Head of caudate nucleus (tissue), 42 donors: ENCODE results near the gene COPS7B.
A peak's percentile ranks its signal among the peaks of the same experiment; 100 is the strongest.

Experiments
- DNase-seq, 42 donors: peaks; one replicate each; pipeline versions ENCODE4 v3.0.0 to v3.0.0-alpha.2; 2020 to 2021; ENCODE audit warnings: mixed read lengths in 7 of 42
- intact Hi-C: fragments of 100-400 bp; cut with DNase I; formaldehyde crosslinking; loops from one replicate; pipeline ENCODE4 v1.15.0; 2022

Gene COPS7B

DNA sequence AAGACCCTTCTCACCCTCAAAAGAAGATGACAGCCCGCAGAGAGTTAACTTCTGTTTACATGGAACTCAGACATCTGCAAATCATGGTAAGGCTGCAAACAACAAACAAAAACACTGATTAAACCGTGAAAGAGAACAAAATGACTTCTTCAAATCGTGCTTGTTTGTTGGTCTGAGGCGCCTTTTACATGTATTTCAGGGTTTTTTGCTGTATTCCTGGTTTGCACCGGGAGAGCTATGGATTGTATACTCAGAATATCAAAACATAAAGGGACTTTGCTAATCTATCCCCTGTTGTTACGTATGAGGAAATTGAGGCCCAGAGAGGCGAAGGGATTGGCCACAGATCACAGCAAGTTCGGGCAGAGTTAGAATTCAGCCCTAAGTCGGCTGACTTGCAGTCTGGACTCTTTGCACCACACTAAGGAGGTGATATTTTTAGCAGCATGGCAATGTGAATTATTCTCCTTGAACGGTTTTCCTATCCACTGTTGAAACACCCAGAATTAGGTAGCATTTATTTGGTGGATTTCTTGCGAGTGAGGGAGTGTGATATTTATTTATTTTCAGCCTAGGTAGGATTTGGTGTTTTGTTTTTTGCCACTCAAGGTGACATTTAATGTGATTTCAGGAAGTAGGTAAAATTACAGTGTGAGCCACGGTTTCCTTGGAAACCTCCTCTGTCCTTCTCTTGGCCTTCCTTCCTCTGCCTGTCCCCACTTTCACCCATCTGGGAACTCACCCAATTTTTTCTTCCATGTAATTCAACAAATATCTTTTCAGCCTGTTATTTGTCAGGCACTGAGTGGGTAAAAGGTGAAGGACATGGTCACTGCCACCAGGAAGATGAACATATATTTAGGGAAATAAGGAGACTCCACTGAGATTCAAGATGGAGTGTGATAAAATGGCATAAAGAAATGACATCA, 4.2 kb upstream of the COPS7B start:
- peak in 5 of 42 donors; percentile 7 to 42 (median 31) for DNase-seq
- intact Hi-C loops, result loop anchor here (10.0 kb wide), 1 partner anchor 167 kb away; no protein-coding TSS in a partner anchor

DNA sequence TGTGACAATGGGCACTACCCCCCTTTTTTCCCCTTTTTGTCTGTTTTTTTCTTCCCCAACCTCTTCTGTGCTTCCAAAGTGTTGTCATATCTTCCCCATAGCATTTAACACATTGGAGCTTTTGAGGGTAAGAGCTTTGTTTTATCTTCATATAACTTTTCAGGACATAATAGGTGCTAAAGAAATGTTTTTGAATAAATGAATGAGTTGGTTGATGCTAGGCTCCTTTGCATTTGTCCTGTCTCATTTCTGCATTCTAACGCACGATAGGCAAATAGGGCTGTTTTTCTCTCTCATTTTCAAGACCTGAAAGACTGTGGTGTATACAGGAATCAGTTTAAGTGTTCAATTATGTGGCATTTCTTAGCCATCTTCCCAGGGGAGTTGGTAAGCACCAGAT, 832 bp upstream of the COPS7B start:
- intact Hi-C loops, result loop anchor here (10.0 kb wide), 1 partner anchor 171 kb away; no protein-coding TSS in a partner anchor
- DNase-seq, result no peak

DNA sequence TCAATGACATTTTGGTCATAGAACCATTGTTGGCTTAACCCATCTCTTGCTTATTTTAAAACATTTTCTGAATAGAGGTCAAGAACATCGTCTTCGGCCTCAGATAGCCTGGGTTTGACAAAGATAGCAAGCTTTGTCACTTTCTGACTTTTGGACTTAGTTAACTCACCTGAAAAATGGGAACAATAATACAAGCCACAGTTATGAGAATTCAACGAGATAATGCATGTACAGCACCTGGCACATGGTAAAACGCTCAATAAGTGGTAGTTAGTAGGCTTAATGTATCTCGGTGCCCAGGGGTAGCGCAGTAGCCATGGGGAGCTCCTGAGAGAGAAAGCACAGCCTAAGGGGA, 446 bp upstream of the COPS7B start:
- no peak for DNase-seq
- intact Hi-C loops, result loop anchor here (10.0 kb wide), 1 partner anchor 171 kb away; no protein-coding TSS in a partner anchor

DNA sequence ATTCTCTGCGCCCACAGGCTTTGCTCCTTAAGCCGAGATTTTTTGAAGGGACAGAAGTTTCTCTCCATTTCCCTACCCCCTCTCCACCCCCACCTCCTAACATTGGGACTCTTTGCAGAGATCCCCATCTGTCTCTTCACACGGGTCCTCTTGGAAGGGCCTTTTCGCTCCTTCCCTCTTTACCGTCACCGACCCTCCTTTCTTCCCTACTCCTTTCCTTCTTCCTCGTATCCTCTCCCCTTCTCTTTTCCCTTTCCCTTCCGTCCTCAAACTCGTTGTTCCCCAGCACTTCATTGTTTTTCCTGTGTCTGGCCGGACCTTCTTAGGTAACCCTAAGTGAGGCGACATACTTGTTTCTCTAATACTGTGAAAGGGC, 660 bp downstream of the COPS7B start:
- no peak for DNase-seq
- intact Hi-C loops, result loop anchor here (10.0 kb wide), 1 partner anchor 172 kb away; no protein-coding TSS in a partner anchor

DNA sequence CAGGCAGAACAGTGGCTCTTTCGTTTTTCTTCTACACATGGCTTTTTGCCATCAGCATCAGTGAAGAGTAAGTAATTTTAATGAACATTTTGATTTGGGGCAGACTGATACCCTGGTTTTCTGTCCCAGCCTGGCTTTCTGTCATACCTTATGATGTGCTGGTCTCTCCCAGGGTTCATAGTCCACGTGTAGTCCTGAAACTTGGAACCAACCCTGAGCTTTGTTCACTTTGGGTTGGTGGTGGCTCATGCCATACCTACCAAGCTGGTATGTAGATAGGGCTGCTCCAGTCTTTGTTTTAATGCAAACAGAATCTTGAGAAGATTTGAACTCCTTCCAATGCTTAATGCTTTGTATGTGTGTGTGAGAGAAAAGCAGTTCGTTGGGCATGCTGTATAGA, 4.9 kb downstream of the COPS7B start:
- DNase-seq, result no peak
- intact Hi-C loops, result no loop called here

DNA sequence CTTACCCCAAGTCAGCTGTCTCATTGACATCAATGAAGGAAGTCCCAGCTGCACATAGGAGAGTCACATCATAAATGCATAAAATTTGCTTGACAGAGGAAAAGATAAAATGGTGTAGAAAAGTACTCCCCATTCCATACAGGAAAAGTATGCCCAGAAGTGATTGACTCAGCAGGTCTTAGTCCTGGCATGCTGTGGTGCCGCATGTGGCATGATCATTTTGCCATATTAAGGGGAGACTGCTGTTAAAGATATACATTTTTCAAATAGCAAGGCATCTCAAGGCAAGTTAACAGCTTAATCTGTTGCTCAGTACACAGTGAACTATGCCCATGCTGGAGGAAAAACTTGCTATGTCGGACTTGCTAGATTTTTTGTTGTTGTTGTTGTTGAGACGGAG, 8.1 kb downstream of the COPS7B start:
- no peak for DNase-seq
- intact Hi-C loops, result no loop called here

DNA sequence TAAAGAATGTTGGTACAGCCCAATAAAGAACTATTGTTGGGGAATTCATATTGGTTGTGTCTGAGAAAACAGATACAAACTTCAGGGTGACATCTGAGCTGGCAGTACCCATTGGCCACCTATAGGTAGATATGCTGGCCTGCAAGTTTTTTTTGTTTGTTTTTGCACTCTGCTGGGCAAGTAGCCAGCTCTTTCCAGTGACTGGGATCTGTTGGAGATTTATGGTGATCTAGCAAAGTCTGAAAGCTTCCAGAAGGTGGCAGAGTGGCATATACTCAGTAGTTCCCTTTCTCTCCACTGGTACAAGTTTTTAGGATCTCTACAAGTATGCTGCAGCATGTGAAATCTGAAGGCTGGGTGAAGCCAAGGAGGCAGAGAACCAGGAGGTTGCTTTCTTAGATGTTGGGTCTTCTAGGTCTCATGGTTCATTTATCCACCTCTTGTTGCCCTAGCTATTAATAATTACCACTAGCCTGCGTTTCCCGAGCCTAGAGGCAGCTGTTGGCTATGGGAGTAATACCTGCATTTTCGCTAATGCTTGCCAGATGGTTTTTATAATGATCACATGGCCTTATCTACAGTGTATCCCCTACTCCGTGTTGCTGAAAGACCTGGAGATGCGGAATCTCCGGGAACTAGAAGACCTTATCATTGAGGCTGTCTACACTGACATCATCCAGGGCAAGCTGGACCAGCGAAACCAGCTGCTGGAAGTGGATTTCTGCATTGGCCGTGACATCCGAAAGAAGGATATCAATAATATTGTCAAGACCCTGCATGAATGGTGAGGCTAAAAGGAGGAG, 9.5 kb downstream of the COPS7B start:
- intact Hi-C loops, result no loop called here
- DNase-seq, result peak in 3 of 42 donors; percentile 8 to 20 (median 17)

DNA sequence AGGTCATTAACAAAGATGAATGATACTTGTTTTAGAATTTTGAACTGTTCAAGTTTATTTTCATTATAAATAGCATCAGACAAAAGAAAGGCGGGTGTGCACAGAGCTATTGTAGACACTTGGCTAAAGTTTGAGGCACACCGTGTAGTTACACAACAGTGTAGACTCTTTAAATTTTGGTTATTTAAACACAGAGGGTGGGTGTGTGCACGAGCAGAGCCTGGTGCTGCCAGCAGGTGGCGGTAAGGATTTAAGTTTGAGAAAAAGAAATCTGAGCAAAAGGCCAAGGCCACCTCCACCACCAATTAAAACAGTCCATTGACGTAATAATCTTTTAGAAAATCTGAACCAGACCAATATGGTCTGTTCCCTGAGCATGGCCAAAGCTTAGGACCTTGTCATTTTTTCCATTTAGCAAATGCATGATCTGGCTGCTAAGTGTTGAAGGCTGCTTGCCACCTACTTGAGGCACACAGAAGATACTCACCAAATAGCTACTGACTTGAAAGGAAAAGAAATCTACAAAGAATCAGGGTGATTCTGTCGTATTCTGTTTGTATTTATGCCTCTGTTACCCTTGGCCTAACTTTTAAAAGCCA, 14.3 kb downstream of the COPS7B start:
- DNase-seq, result peak in 36 of 42 donors; percentile 8 to 76 (median 51)
- intact Hi-C loops, result no loop called here

DNA sequence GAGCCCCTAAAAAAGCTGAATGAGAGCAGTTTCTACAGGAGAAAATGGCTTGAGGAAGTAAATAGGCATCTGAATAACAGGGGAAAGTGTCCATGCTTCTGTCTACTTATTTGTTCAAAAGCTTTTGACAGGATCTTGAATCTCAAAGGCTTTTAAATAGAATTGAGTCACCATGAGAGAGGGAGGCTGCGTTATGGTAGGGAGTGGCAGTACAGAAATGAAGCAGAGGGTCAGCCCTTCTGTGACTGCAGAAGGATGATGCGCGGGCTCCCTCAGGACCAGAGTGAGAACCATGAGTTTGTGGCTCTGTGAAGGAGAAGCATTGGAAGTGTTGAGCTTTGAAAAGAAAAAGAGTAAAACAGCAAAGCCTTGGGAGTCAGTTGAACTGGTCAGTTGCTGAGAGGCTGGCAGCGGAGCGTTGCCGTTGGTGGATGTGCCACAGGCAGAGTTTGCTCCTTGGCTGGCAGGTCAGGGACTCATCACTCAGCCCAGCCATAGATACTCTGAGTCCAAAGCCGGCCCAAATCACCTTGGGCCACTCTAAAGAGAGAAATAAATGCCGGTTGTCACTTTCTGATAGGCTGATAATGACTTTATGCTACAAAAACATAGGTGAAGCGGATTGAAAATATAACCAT, 17.4 kb downstream of the COPS7B start:
- intact Hi-C loops, result no loop called here
- no peak for DNase-seq

DNA sequence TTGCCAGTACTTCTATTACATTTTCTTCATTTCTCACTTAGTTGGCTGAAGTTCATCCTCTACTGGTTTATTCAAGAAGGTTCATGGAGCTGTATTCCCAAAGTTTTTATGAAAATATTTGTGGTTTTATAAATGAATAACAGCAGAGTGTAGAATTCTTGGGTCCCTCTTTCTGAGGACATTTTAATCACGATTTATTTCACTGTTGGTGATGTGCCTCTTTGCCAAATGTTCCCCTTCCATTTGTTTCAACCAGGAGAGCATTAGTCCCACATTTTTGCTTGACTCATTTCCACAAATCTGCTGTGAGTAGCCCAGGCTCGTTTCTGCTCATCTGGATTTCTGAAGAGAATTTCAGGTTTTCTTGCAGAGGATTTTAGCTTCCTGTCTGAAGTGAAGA, 20.8 kb downstream of the COPS7B start:
- intact Hi-C loops, result no loop called here
- DNase-seq, result no peak

DNA sequence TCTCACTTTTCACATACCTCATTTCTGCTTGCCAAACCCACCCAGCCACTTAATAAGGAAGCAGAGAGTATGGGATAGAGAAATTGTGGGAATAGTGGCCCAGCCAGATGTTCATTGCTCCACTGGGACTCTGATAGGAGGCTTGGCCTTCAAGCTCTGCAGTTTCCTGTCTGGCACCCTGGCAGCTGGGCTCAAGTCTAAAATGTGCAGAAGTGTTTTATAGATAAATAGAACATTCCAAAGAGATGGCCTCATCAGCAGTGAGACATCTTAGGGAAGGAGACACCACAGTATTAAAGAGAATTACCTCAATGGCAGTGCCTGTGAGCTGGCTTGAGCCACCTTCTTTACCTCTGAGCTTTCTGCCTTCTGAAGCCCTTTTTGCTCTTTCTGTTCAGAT, 24.7 kb downstream of the COPS7B start:
- intact Hi-C loops, result no loop called here
- DNase-seq, result no peak

DNA sequence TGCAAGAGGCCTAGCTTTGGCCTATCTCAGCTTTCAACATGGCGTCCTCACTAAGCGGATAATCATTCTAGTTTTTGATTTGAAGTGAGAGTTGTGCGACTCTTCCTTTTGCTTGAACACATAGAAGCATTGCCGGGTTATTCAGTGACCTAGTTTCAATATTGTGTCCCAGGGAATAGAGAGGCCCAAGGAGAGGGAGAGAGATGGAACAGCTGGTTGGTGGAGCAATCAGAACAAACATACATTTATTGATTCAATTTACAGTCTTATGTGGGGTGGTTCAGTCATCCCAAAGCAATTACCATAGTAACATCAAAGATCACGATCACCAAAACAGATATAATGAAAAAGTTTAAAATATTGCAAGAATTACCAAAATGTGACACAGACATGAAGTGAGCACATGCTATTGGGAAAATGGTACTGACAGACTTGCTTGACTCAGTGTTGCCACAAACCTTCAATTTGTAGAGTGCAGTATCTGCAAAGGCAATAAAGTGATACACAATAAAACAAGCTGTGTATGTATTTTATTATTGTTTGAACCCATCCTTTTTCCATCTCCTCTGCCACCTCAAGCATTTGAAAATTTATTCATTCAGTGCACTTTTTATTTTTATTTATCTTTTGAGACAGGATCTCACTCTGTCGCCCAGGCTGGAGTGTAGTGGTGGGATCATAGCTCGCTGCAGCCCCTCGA, 30.2 kb downstream of the COPS7B start:
- intact Hi-C loops, result no loop called here
- peak in 1 of 42 donors; percentile 30 for DNase-seq

DNA sequence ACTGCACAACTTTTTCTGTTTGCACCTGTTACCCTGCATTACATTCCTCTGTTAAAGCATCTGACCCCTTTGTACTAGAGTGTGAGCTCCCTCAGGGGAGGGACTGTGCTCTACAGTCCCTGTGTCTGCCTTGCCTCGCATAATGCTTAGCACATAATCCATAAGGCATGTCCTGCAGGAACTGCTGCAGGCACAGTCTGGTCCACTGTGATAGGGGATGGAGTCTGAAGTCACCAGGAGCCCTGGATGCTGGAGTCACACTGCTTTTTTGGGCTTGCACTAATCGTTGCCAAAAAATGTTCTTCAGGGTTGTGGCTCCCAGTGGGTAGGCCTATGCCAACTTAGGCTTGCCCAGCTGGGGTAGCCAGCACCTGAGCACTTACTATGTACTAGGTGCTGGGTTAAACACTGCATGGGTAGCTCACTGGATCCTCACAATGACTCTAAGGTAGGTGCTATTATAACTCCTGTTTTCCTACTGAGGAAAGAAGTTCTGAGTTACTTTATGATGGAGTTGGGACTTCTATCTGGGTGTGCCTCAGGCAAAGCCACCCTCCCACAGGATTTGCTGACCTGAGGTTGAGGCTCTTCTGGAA, 33.3 kb downstream of the COPS7B start:
- DNase-seq, result peak in 1 of 42 donors; percentile 13
- intact Hi-C loops, result no loop called here

DNA sequence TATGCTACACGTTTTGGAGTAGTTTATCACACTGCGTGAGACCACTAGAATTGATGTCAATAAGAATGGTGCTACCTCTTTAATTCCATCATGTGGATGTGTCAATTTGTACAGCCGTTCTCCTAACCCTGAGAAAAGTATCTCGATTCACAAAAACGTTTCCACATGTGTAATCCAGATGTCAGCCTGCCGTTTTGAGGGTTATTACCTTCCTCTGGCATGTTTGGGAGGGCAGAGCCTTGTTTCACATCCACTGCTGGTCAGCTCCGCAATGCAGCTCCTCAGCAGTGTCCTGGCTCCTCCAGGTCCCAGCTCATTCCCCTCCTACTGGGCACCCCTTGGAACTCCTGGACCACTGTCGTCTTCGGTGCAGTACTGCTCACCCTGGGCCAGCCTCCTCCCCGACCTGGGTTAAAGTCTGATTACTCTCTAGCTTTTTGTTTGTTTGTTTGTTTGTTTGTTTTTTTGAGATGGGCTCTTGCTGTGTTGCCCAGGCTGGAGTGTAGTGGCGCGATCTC, 34.6 kb downstream of the COPS7B start:
- intact Hi-C loops, result no loop called here
- peak in 1 of 42 donors; percentile 30 for DNase-seq

DNA sequence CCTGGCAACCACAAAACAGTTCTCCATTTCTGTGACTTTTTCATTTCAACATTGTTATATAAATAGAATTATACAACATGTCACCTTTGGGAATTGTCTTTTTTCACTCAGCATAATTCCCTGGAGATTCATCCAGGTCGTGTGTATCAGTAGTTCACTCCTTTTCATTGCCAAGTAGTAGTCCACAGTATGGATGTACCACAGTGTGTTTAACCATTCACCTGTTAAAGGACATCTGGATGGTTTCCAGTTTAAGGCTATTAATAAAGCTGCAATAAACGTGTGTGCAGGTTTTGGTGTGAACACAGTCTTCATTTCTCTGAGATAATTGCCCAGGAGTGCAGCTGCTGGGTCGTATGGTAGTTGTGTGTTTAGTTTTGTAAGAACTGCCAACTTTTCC, 35.7 kb downstream of the COPS7B start:
- intact Hi-C loops, result no loop called here
- no peak for DNase-seq

DNA sequence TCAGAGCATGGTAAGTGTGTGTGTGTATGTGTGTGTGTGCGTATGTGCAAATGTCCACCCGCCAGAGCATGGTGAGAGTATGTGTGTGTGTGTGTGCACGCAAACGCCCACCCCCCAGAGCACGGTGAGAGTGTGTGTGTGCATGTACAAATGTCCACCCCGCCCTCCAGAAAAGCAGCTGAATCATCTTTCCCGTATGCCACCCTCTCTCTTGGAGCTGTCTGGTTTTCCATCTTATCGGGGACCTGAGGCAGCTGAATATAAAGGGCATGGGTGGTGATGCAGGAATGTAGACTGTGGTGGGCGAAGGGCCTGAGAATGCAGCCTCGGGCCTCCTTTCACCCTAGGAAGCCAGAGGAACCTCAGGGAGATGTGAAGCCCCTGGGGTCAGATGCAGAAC, 66.9 kb downstream of the COPS7B start:
- intact Hi-C loops, result no loop called here
- DNase-seq, result peak in 1 of 42 donors; percentile 5

DNA sequence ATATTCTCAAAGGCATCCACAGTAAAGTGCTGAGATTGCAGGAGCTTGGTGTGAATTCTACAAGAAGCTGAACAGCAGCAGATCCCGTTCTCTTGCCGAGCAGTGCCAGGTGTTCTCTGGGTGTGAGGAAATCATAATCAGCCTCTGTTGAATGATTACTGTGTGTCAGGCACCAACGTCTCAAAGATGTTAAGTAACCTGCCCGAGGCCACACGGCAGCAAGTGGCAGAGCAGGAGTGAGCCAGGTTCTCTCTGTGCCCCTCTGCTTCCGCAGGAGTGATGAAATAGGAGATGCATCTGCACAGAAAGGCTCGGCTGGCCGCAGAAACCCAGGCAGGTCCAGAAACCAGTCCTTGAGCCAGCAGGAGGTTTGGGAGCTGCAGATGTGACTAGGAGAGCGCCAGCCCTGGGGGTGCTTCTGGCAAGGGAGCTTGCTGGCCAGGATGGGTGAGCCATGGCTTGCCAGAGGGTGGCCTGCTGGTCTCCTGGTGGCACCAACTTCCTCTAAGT, 68.4 kb downstream of the COPS7B start:
- peak in 1 of 42 donors; percentile 35 for DNase-seq
- intact Hi-C loops, result no loop called here

DNA sequence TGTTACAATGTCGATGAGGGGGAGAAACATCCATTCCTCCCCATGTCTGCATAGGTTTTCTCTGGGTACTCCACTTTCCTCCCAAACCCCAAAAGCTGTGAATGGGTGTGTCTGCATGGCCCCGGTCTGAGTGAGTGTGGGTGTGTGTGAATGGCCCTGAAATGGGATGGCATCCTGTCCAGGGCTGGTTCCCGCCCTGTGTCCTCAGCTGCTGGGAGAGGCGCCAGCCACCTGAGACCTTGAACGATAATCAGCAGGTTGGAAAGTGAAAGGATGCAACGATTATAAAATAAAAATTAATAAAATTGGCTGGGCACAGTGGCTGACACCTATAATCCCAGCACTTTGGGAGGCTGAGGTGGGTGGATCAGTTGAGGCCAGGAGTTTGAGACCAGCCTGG, 70.7 kb downstream of the COPS7B start:
- intact Hi-C loops, result no loop called here

More for the DNA sequence above, 70.7 kb downstream of the COPS7B start:
- DNase-seq, result peak in 1 of 42 donors; percentile 19
